GM12864 (cell line): ENCODE results near the gene FAM3A.

Experiments used
- DNase-seq: peaks from one replicate; pipeline ENCODE4 v3.0.0-alpha.2; 2011; ENCODE audit warnings: low read depth
- H3K4me3 ChIP-seq: 2 replicates; pipeline ENCODE4 v1.5.1; 2011; ENCODE audit warnings: mild to moderate bottlenecking, low read depth, low read length, control low read depth
- TF ChIP-seq, protein P1 (sequence below): IDR thresholded peaks from 2 replicates; pipeline ENCODE4 v1.5.1; 2011; ENCODE audit warnings: low read depth, mild to moderate bottlenecking, moderate library complexity, low read length, control low read depth, inconsistent platforms; ENCODE audit errors: missing control alignments

Gene FAM3A

DNA sequence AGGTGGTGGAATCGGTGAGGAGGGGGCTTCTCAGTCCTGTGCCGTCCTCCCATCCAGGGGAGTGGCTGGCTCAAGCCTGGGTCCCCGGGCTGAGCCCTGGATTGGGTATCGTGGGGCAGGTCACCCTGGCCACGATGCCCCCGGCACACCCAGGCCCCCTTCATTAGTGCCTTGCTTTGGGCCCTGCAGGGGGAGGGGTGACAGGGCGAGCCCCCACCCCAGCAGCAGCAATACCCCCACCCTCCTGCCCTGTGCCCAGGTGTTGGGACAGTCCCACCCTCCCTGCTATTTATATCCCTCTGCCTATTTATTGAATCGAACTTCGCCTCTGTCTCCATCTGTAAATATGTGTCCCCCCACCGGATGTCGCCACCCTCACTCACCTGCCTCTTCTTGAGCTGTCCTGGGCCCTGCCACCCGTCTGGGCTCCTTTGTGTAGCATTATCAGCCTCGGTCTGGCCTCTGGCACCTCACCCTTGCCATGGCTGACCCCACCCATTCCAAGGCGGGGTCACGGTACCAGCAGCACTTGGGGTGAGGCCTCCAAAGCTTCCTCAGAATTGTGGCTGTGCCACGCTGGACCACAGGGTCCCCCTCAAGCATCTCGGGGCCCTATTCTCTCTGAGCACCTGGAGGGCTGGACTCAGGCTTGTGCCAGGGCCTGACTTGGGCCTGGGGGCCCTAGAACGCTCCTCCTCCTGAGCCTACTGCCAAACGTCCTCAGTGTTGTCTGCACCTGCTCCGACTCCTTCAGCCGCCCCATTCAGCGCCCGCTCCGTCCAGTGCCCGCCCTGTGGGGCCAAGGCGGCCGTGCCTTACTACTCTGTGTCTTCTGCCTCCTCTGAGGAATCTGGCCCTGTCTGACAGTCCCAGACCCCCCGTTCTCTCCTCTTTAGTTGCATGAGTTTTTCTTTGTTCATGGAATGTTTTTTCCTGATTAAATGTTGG is 43.1 kb downstream of the FAM3A start:
- no peak for DNase-seq
- TF ChIP-seq, protein P1, sequence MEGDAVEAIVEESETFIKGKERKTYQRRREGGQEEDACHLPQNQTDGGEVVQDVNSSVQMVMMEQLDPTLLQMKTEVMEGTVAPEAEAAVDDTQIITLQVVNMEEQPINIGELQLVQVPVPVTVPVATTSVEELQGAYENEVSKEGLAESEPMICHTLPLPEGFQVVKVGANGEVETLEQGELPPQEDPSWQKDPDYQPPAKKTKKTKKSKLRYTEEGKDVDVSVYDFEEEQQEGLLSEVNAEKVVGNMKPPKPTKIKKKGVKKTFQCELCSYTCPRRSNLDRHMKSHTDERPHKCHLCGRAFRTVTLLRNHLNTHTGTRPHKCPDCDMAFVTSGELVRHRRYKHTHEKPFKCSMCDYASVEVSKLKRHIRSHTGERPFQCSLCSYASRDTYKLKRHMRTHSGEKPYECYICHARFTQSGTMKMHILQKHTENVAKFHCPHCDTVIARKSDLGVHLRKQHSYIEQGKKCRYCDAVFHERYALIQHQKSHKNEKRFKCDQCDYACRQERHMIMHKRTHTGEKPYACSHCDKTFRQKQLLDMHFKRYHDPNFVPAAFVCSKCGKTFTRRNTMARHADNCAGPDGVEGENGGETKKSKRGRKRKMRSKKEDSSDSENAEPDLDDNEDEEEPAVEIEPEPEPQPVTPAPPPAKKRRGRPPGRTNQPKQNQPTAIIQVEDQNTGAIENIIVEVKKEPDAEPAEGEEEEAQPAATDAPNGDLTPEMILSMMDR, result no peak
- no peak overlapping the region for H3K4me3 ChIP-seq

GRCh38 chrX:154471839-154472684 is 44.0 kb downstream of the FAM3A start:
- DNase-seq, result no peak
- H3K4me3 ChIP-seq, result no peak overlapping the region
- TF ChIP-seq, protein P1, result no peak

DNA sequence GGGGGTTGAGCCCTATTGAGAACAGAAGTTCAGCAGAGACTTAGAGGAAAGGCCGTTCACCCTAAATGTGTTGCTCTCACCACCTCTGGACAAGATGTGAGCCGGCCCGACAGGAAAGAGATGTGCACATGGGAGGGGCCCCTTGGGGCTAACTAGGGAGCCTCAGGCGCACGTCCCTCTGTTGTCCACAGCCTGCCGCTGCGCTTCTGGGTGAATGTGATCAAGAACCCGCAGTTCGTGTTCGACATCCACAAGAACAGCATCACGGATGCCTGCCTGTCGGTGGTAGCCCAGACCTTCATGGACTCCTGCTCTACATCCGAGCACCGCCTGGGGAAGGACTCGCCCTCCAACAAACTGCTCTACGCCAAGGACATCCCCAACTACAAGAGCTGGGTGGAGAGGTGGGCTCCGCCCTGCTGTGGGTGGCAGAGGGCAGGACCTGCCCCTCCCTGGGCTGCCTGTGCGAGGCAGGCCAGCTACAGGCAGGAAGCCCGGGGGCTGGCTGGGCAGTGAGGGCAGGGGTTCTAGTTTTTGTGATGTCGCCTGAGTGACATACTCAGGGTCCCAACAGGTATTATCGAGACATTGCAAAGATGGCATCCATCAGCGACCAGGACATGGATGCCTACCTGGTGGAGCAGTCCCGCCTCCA is 45.0 kb downstream of the FAM3A start:
- H3K4me3 ChIP-seq, result no peak overlapping the region
- DNase-seq, result no peak
- TF ChIP-seq, protein P1, result no peak

DNA sequence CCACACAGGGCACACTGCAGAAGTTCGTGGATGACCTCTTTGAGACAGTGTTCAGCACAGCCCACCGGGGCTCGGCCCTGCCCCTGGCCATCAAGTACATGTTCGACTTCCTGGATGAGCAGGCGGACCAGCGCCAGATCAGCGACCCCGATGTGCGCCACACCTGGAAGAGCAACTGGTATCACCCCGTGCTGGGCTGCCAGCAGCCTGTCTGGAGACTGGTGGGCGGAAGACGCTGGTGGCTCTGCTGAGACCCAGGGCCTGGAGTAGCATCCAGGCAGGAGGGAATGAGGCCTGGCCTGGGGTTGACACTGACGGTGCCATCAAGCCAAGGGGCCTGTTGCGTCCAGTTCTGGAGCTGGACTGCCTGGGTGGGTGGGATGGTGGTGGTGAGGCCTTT is 45.6 kb downstream of the FAM3A start:
- DNase-seq, result no peak
- TF ChIP-seq, protein P1, result no peak
- H3K4me3 ChIP-seq, result no peak overlapping the region

GRCh38 chrX:154469880-154470279 is 46.2 kb downstream of the FAM3A start:
- DNase-seq, result no peak
- TF ChIP-seq, protein P1, result no peak

GRCh38 chrX:154469114-154469513 is 46.9 kb downstream of the FAM3A start:
- DNase-seq, result no peak
- TF ChIP-seq, protein P1, result no peak
- no peak overlapping the region for H3K4me3 ChIP-seq

More at GRCh38 chrX:154469880-154470279, 46.2 kb downstream of the FAM3A start:
- H3K4me3 ChIP-seq, result no peak overlapping the region
